ENCODE measurements around the gene SEPTIN12. TPM values are rescaled to one million over a fixed set of nuclear protein-coding genes. Genes with fewer than 3 reads are reported as not detected.

The SEPTIN12 gene
- total RNA-seq, 1 donor from 2014 or later: not detected

GRCh38 chr16:4772351-4772750, 15.8 kb downstream of the SEPTIN12 start:
- H3K27me3 ChIP-seq: no peaks in the 10 kb centered on the region
- H3K27ac ChIP-seq: no peak overlapping the region
- H3K4me1 ChIP-seq: peaks cover 14% of the 10 kb centered on the region
- no peak for TF ChIP-seq CTCF (IDR thresholded peaks at IDR 0.05)
- no peaks in the 10 kb centered on the region for H3K36me3 ChIP-seq
- no peak overlapping the region for H3K4me3 ChIP-seq
- H3K9me3 ChIP-seq: no peaks in the 10 kb centered on the region
- no peak for ATAC-seq
- no peak for DNase-seq
- intact Hi-C loops (cut with DNase I): no loop called here

DNA sequence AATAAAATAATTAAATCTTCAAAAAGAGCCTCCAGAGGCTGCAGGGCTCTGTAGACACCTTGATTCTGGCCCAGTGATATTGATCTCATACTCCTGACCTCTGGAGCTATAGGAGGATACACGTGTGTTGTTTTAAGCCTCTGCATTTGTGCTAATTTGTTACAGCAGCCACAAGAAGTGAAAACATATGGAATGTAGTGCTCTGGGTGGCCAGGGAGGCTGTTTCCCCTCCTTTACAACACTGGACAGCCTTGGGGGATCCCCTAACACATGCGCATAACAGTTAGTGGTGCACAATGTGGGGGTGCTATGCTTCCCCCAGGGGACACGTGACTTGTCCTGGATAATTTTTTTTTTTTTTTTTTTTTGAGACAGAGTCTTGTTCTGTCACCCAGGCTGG, 16.5 kb downstream of the SEPTIN12 start:
- Histone ChIP-seq H3K4me3 (no peak overlapping the region), H3K36me3 (no peaks in the 10 kb centered on the region), H3K27ac (no peak overlapping the region), H3K27me3 (no peaks in the 10 kb centered on the region), H3K9me3 (no peaks in the 10 kb centered on the region), H3K4me1 (peaks cover 15% of the 10 kb centered on the region)
- DNase-seq: no peak
- intact Hi-C loops (cut with DNase I): no loop called here
- no peak for ATAC-seq
- no peak for TF ChIP-seq CTCF (IDR thresholded peaks at IDR 0.05)

DNA sequence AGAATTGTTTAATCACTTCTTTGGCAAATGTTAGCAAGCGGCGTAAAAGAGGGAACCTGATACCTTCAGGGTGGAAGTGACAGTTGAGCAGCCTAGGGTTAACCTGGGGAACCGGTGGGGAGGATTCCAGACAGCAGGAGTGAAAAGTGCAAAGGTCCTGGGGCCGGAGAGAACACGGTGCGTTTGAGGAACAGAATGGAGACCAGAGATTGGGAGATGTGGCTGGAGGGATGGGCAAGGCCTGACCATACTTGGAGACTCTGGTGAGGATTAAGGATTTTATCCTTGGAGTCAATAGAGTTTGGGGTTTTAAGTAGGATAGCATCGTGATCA, 18.9 kb downstream of the SEPTIN12 start:
- Histone ChIP-seq H3K4me3 (peak overlapping the region; percentile 81), H3K9me3 (no peaks in the 10 kb centered on the region), H3K27ac (no peak overlapping the region), H3K27me3 (no peaks in the 10 kb centered on the region), H3K4me1 (peaks cover 28% of the 10 kb centered on the region), H3K36me3 (no peaks in the 10 kb centered on the region)
- intact Hi-C loops (cut with DNase I): no loop called here
- ATAC-seq (no peak), DNase-seq (no peak)
- TF ChIP-seq CTCF (IDR thresholded peaks at IDR 0.05): no peak

DNA sequence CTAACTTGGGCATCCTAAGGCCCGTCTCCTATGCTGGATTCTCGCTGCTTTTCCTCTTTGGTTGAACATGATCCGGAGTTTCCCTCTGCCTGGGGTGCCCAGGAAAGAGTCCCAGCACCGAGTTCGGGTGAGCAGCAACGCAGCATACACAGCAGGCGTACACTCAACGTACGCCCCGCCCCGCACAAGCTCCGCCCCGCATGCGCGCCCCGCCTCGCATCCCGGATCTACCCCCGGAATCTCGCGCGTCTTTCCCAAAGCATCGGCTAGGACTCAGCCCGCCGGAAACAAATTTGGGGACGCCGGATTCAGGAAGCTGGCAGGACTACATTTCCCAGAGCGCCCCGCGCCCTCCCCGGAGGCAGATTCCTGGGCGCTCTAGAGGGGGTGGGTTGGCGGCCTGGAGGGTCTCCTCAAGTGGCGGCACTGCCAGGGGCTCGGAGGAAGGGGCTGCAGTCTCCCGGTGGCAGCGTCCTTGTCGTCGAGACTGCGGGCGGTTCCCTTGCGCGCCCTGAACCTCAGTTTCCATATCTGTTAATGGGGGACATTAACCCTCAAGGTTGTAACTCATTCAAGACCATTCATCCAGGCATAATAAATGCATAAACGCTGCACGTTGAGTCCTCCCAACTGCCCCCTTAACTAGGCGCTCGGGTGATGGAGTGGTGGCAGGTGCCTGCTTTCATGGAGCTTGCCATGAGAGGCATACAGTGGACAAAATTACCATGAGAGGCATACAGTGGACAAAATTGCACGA, 19.4 kb downstream of the SEPTIN12 start:
- DNase-seq (peak; percentile 99), ATAC-seq (peak; percentile 95)
- Histone ChIP-seq H3K36me3 (peaks cover 1% of the 10 kb centered on the region), H3K27ac (peak overlapping the region; percentile 84), H3K9me3 (no peaks in the 10 kb centered on the region), H3K4me3 (peak overlapping the region; percentile 81), H3K27me3 (no peaks in the 10 kb centered on the region), H3K4me1 (peaks cover 28% of the 10 kb centered on the region)
- intact Hi-C loops (cut with DNase I): no loop called here
- no peak for TF ChIP-seq CTCF (IDR thresholded peaks at IDR 0.05)

DNA sequence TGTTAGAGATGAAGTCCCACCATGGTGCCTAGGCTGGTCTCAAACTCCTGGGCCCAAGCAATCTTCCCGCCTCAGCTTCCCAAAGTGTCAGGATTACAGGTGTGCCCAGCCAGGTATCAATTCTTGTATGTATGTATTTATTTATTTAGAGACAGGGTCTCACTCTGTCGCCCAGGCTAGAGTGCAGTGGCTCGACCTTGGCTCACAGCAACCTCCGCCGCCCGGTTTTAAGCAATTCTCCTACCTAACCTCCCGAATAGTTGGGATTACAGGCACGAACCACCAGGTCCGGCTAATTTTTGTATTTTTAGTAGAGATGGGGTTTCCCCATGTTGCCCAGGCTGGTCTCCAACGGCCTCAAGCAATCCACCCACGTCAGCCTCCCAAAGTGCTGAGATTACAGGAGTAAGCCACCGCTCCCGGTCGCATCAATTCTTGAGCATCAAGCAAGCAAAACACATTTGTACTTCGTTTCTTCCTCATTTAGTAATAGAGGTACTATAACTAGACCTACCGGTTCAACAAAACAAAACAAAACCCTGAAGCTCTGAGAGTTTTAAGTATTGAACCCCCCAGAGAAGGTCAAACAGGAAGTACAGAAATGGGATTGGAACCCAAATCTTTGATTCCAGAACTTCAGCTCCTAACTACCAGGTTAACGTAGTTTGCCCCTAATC, 20.1 kb downstream of the SEPTIN12 start:
- H3K27me3 ChIP-seq: no peaks in the 10 kb centered on the region
- intact Hi-C loops (cut with DNase I): no loop called here
- no peak for ATAC-seq
- TF ChIP-seq CTCF (IDR thresholded peaks at IDR 0.05): no peak
- H3K9me3 ChIP-seq: no peaks in the 10 kb centered on the region
- no peak for DNase-seq
- H3K4me1 ChIP-seq: peaks cover 28% of the 10 kb centered on the region
- H3K4me3 ChIP-seq: peak overlapping the region; percentile 81
- H3K27ac ChIP-seq: peak overlapping the region; percentile 84
- H3K36me3 ChIP-seq: peaks cover 9% of the 10 kb centered on the region
